Measurements from ENCODE around the gene AARSD1. TPM values are rescaled to one million over a fixed set of nuclear protein-coding genes. Genes with fewer than 3 reads are reported as not detected.
"Not testable (repeated sequence)": the region's sequence is repeated elsewhere in the genome, so short reads cannot be mapped to it uniquely, and the experiment has no call there.

AARSD1 gene
- total RNA-seq, 2 donors from 2014 or later = 50.7 to 52.2 TPM

DNA sequence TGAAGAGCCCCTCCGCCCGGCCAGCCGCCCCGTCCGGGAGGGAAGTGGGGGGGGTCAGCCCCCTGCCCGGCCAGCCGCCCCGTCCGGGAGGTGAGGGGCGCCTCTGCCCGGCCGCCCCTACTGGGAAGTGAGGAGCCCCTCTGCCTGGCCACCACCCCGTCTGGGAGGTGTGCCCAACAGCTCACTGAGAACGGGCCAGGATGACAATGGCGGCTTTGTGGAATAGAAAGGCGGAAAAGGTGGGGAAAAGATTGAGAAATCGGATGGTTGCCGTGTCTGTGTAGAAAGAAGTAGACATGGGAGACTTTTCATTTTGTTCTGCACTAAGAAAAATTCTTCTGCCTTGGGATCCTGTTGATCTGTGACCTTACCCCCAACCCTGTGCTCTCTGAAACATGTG, 9.1 kb upstream of the AARSD1 start:
- ATAC-seq (replicated peaks in 1 of 2); DNase-seq; H3K9me3 Mint-ChIP-seq; H3K36me3 Mint-ChIP-seq (ENCODE audit: insufficient read depth in 2 of 2); H3K27me3 Mint-ChIP-seq (ENCODE audit: low read depth); H3K4me1 Mint-ChIP-seq (ENCODE audit: low read depth); H3K4me3 Mint-ChIP-seq; H3K27ac Mint-ChIP-seq: not testable (repeated sequence)

DNA sequence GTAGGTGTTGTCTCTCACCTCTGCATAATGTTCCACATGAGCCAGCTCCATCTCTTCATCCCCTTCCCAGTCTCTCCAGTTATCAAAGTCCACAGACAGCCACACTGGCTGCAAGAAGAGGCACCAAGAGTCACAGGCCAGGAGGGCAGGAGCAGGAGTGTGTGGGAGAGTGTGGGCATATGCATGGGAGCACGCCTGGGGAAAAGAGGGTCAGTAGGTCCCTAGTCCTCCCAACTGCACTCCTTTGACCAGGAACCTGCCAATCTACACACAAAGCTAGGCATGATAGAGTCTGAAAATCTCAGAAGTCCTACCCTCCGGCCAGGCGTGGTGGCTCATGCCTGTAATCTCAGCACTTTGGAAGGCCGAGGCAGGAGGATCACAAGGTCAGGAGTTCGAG, 7.3 kb upstream of the AARSD1 start:
- Mint-ChIP-seq H3K27me3 (ENCODE audit: low read depth) (no peaks in the 10 kb centered on the region), H3K36me3 (ENCODE audit: insufficient read depth in 2 of 2) (no peaks in the 10 kb centered on the region), H3K27ac (no peak overlapping the region), H3K9me3 (no peaks in the 10 kb centered on the region), H3K4me3 (no peak overlapping the region), H3K4me1 (ENCODE audit: low read depth) (no peaks in the 10 kb centered on the region)
- DNase-seq (no peak), ATAC-seq (replicated peaks in 1 of 2) (no peak)

DNA sequence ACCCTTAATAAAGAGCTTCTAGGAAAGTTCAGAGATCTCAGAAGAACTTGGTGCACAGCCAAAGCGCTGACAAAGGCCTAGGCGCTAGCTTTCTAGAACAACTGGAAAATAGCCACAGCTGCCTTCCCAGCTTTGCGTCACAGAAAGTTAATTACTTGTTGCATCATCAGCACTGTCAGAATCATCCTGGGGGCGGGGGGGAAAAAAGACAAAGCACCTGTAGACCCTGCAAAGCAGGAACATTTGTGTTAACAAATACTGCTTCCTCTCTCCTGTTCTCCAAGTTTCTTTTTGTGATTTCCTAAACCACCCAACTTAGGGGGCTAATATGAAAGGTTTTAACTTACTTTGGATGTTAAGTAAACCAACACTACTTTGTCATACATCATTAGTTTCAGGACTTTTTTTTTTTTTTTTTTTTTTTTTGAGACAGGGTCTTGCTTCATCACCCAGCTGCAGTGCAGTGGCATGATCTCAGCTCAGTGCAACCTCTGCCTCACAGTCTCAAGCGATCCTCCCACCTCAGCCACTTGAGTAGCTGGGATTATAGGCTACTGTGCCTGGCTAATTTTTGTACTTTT, 4.8 kb upstream of the AARSD1 start:
- H3K4me3 Mint-ChIP-seq = peak overlapping the region in 1 of 2 donors; percentile 40
- ATAC-seq (replicated peaks in 1 of 2) (peak in 1 of 2 donors; percentile 41), DNase-seq (no peak)
- H3K27me3 Mint-ChIP-seq (ENCODE audit: low read depth) = no peaks in the 10 kb centered on the region
- H3K36me3 Mint-ChIP-seq (ENCODE audit: insufficient read depth in 2 of 2) = peaks cover 0 to 5% of the 10 kb centered on the region in 2 donors
- no peaks in the 10 kb centered on the region for H3K9me3 Mint-ChIP-seq
- H3K27ac Mint-ChIP-seq = peak overlapping the region; percentile 10
- peaks cover 7% of the 10 kb centered on the region for H3K4me1 Mint-ChIP-seq (ENCODE audit: low read depth)

DNA sequence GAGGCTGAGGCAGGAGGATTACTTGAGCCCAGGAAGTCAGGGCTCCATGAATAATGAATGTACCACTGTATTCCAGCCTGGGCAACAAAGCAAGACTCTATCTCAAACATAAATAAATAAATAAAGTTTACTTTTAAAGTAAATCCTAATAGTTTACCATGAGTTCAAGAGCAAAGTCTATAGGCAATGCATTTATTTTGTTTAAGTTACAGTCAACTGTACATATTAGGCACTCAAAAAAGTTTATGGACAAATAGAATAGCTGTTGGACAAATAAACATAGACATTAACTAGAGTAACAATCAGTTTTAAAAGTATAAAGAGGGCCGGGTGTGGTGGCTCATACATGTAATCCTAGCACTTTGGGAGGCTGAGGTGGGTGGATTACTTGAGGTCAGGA, 3.7 kb upstream of the AARSD1 start:
- ATAC-seq (replicated peaks in 1 of 2) = no peak
- peak overlapping the region; percentile 10 for H3K27ac Mint-ChIP-seq
- no peaks in the 10 kb centered on the region for H3K27me3 Mint-ChIP-seq (ENCODE audit: low read depth)

DNA sequence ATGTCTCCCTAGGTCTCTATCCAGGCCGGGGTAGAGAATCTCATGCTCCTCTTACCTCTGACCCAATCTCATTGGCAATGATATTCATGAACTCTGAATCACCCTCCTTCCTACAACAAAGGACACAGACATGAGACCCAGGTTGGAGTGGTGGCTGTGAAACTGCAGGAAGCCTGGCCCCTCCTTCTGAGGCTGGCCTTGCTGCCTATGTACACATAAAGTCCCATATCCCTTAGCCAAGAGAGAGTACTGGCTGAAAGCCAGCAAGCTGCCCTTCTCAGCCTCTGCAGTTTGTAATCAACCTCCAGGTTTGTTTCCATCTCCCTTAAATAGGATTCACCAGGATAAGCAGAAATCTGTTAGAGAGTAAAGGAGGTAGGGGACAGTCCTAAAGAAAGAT, 10.6 kb downstream of the AARSD1 start:
- Mint-ChIP-seq H3K27ac (no peak overlapping the region), H3K27me3 (ENCODE audit: low read depth) (no peaks in the 10 kb centered on the region), H3K4me3 (no peak overlapping the region), H3K4me1 (ENCODE audit: low read depth) (no peaks in the 10 kb centered on the region), H3K9me3 (no peaks in the 10 kb centered on the region), H3K36me3 (ENCODE audit: insufficient read depth in 2 of 2) (peaks cover 10 to 26% of the 10 kb centered on the region in 2 donors)
- DNase-seq = no peak
- no peak for ATAC-seq (replicated peaks in 1 of 2)

More for the DNA sequence above, 3.7 kb upstream of the AARSD1 start:
- H3K4me1 Mint-ChIP-seq (ENCODE audit: low read depth) = peaks cover 17% of the 10 kb centered on the region
- H3K36me3 Mint-ChIP-seq (ENCODE audit: insufficient read depth in 2 of 2) = peaks cover 2 to 8% of the 10 kb centered on the region in 2 donors
- H3K4me3 Mint-ChIP-seq = no peak overlapping the region
- H3K9me3 Mint-ChIP-seq = no peaks in the 10 kb centered on the region
- no peak for DNase-seq

DNA sequence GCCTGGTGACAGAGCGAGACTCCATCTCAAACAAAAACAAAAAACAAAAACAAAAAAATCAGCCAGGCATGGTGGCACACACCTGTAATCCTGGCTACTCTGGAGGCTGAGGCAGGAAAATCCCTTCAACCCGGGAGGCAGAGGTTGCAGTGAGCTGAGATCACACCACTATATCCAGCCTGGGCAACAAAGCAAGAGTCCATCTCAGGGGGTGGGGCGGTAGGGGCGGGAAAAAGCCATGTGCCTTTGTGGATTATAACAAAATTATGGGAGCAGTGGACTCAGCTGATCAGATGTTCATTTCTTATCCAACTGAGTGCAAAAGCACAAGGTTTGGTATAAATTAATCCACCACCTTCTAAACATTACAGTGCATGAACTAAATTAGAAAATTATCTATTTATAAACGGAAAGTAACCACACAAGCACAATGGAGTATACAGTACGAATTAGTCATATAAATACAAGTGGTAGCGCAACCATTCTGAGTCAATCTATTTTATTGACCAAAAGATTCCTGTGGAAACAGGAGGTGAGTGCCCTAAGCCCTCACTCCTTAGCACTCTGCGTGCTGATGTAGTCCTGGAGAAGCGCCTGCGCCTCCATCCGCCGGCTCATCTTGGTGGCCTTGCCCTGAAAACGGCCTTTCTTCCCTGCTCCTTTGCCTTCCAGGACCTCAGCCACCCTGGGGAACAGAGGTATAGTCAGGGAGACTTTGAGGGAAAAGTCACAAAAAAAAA, 14.0 kb downstream of the AARSD1 start:
- DNase-seq = no peak
- peaks cover 5 to 8% of the 10 kb centered on the region in 2 donors for H3K36me3 Mint-ChIP-seq (ENCODE audit: insufficient read depth in 2 of 2)
- no peaks in the 10 kb centered on the region for H3K9me3 Mint-ChIP-seq
- no peaks in the 10 kb centered on the region for H3K4me1 Mint-ChIP-seq (ENCODE audit: low read depth)
- no peaks in the 10 kb centered on the region for H3K27me3 Mint-ChIP-seq (ENCODE audit: low read depth)
- no peak overlapping the region for H3K27ac Mint-ChIP-seq
- no peak overlapping the region for H3K4me3 Mint-ChIP-seq
- ATAC-seq (replicated peaks in 1 of 2) = no peak

DNA sequence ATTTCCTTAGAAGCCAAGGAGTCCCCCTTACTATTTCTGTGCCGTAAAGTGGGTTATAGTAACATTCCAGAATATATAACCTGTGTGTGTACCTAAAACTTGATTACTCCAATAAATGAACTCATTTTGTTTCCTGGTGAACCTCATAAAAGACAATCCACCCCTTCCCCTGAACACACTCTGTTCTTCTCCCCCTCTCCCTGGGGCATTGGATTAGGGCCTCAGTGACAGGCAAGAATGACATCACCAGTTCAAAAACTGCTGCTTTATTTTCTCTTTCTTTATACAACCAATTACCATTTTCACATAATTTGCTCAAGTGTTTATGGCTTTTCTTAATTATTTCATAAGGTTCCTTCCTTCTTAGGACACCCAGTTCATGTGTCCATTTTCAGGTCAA, 17.4 kb downstream of the AARSD1 start:
- Mint-ChIP-seq H3K9me3 (no peaks in the 10 kb centered on the region), H3K4me3 (no peak overlapping the region), H3K27me3 (ENCODE audit: low read depth) (no peaks in the 10 kb centered on the region), H3K27ac (peak overlapping the region; percentile 54), H3K4me1 (ENCODE audit: low read depth) (no peaks in the 10 kb centered on the region), H3K36me3 (ENCODE audit: insufficient read depth in 2 of 2) (peaks cover 3 to 5% of the 10 kb centered on the region in 2 donors)
- DNase-seq = no peak
- ATAC-seq (replicated peaks in 1 of 2) = no peak

DNA sequence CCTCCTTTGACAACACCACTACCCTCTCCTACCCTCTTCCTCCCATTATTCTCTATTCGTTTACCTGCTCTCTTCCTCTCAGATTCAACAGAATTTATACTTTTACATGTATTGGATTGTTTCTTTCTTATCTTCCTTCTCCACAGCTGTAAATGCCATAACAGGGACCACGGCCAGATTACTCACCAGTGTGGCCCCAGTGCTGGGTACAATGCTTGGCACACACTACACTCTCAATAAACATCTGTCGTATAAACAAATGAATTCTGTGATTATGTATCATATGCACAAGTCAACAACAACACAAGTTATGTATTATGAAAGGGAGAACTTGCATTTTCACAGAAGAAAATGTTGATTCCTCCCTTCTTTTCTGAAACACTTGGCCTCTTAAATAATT, 20.0 kb downstream of the AARSD1 start:
- peaks cover 7% of the 10 kb centered on the region for H3K27me3 Mint-ChIP-seq (ENCODE audit: low read depth)
- H3K4me1 Mint-ChIP-seq (ENCODE audit: low read depth) = no peaks in the 10 kb centered on the region

DNA sequence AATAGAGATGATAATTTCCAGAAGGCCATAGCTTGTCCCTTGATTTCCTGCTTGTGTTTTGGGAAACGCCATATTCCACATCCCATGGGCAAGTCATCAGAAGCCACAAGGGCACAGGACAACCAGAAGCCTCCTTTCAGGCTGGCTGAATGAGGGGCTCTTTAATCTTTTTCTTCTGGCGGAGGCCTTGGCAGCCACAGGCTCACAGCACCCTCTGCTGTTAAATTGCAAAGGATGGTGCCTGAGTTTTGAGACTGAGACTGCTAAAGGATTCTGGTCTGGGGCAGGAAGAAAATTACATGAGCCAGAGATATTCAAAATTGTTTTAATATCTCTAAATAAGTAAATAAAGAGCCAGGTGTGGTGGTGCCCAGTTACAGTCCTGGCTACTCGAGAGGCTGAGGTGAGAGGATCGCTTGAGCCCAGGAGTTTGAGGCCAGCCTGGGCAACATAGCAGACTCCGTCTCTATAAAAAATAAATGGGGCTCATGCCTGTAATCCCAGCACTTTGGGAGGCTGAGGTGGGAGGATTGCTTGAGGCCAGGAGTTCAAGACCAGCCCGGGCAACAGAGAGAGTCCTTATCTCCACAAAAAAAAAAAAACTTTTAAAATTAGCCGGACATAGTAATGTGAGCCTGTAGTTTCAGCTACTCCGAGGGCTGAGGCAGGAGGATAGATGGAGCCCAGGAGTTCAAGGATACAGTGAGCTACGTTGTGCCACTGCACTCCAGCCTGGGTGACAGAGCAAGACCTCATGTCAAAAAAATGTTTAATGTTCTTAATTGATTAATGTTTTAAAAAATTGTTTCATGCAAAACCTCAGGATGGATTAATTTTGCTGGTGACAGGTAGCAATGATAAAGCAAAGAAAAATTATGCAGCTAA, 26.3 kb downstream of the AARSD1 start:
- no peaks in the 10 kb centered on the region for H3K9me3 Mint-ChIP-seq
- peak; percentile 60 to 62 for ATAC-seq (replicated peaks in 1 of 2)
- no peak overlapping the region for H3K4me3 Mint-ChIP-seq
- H3K27ac Mint-ChIP-seq = no peak overlapping the region
- H3K4me1 Mint-ChIP-seq (ENCODE audit: low read depth) = no peaks in the 10 kb centered on the region
- peaks cover 7% of the 10 kb centered on the region for H3K27me3 Mint-ChIP-seq (ENCODE audit: low read depth)
- peak; percentile 35 to 41 for DNase-seq
- H3K36me3 Mint-ChIP-seq (ENCODE audit: insufficient read depth in 2 of 2) = no peaks in the 10 kb centered on the region

More for the DNA sequence above, 20.0 kb downstream of the AARSD1 start:
- ATAC-seq (replicated peaks in 1 of 2) (no peak), DNase-seq (no peak)
- H3K9me3 Mint-ChIP-seq = no peaks in the 10 kb centered on the region
- peaks cover 0 to 2% of the 10 kb centered on the region in 2 donors for H3K36me3 Mint-ChIP-seq (ENCODE audit: insufficient read depth in 2 of 2)
- peak overlapping the region; percentile 55 for H3K27ac Mint-ChIP-seq
- no peak overlapping the region for H3K4me3 Mint-ChIP-seq

DNA sequence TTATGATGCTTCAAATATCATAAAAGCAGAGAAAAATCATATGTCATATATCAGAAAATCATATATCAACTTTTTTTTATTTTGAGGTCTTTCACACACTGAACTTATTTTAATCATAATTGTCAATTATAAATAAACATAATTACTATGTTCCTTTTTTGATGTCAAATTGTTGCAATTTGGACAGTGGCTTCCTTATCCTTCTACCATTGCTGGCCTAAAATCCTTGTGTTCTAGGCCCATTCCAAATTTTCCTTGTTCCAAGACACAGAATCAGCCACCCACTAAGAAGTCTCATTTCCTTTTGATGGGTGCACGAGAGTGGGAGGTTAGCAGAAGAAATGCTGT, 34.8 kb downstream of the AARSD1 start:
- Mint-ChIP-seq H3K4me3 (peak overlapping the region in 1 of 2 donors; percentile 52), H3K27me3 (ENCODE audit: low read depth) (peaks cover 4% of the 10 kb centered on the region), H3K36me3 (ENCODE audit: insufficient read depth in 2 of 2) (no peaks in the 10 kb centered on the region), H3K27ac (no peak overlapping the region), H3K9me3 (no peaks in the 10 kb centered on the region), H3K4me1 (ENCODE audit: low read depth) (peaks cover 24% of the 10 kb centered on the region)
- no peak for DNase-seq
- ATAC-seq (replicated peaks in 1 of 2) = no peak

DNA sequence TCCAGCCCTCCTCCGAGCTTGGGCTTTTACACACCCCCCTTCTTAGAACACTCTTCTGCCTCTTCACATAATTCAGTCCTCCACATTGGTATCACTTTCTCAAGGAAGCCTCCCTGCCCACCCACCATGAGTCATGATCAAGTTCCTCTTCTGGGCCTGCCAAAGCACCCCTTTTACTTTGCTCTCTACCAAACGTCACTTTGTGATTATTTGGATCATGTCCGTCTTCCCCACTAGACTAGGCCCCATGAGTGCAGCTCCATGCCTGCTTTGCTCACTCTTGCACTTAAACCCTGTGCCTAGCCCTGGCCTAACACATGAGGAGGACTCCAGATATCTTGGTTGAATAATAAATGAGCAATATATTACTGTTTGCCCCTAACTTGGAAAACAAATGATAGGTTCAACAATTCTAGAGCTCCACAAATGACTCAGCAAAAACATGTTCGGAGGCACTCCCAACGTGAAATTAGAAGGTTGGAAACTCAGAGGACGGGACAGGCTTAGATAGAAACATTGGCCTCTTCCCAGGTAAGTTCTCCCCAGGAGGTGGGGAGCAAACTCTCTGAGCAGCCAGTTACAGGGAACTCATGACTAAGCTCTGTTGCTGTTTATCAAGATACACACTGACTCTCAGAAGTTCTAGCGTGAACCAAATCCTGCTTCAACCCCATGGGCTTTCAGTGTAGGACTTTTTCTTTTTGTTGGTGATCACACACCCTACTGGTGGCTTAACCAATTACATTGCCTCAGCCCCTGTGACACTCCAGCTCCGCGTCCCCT, 35.3 kb downstream of the AARSD1 start:
- H3K9me3 Mint-ChIP-seq = no peaks in the 10 kb centered on the region
- H3K4me3 Mint-ChIP-seq = peak overlapping the region; percentile 52 to 57
- ATAC-seq (replicated peaks in 1 of 2) (peak; percentile 94 to 96), DNase-seq (peak; percentile 52 to 54)
- H3K27me3 Mint-ChIP-seq (ENCODE audit: low read depth) = peaks cover 4% of the 10 kb centered on the region
- H3K27ac Mint-ChIP-seq = peak overlapping the region; percentile 49
- H3K36me3 Mint-ChIP-seq (ENCODE audit: insufficient read depth in 2 of 2) = no peaks in the 10 kb centered on the region
- H3K4me1 Mint-ChIP-seq (ENCODE audit: low read depth) = peaks cover 24% of the 10 kb centered on the region

DNA sequence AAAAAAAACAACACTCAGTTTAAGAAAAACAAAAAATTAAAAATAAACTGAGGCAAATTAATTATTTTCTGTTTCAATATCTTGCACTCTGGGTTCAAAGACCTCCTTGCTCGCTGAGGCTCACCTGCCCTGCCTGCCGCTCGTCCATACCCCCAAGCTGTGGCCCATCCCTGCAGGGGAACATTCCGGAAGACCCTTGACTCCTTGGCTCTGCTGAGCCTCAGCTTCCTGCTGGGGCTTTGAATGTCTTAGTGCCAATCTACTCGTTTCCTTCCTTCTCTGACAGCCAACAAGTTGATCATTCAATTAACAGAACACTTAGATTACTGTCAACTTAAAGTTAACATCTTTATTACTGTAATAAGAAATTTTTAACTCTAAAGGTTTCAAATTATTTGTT, 39.4 kb downstream of the AARSD1 start:
- Mint-ChIP-seq H3K27ac (no peak overlapping the region), H3K4me1 (ENCODE audit: low read depth) (peaks cover 18% of the 10 kb centered on the region), H3K36me3 (ENCODE audit: insufficient read depth in 2 of 2) (no peaks in the 10 kb centered on the region), H3K9me3 (no peaks in the 10 kb centered on the region), H3K4me3 (no peak overlapping the region), H3K27me3 (ENCODE audit: low read depth) (peaks cover 31% of the 10 kb centered on the region)
- ATAC-seq (replicated peaks in 1 of 2) (no peak), DNase-seq (no peak)
